Spinal cord (tissue), 10 donors: ENCODE measurements around the gene MIDN. TPM values are rescaled to one million over a fixed set of nuclear protein-coding genes. Genes with fewer than 3 reads are reported as not detected.
"Not testable (repeated sequence)": the region's sequence is repeated elsewhere in the genome, so short reads cannot be mapped to it uniquely, and the experiment has no call there.

Experiments used
- DNase-seq, 6 donors: peaks; one replicate each; pipeline versions ENCODE4 v3.0.0 to v3.0.0-alpha.2; 2013 to 2015; ENCODE audit warnings: low spot score in 6 of 6, low read depth in 4 of 6
- H3K27ac ChIP-seq: one replicate; pipeline ENCODE4 v1.5.1; 2013; ENCODE audit warnings: low read depth, low read length, control low read depth
- H3K27me3 ChIP-seq: one replicate; pipeline ENCODE4 v1.6.1; 2013; ENCODE audit warnings: low read length; ENCODE audit not compliant: control insufficient read depth, insufficient read depth
- H3K36me3 ChIP-seq: one replicate; pipeline ENCODE4 v1.6.1; 2013; ENCODE audit warnings: low read length; ENCODE audit not compliant: control insufficient read depth, insufficient read depth
- H3K4me1 ChIP-seq: one replicate; pipeline ENCODE4 v1.6.1; 2013; ENCODE audit warnings: low read length; ENCODE audit not compliant: control insufficient read depth, insufficient read depth
- H3K4me3 ChIP-seq: one replicate; pipeline ENCODE4 v1.5.1; 2013; ENCODE audit warnings: low read depth, low read length, control low read depth
- H3K9me3 ChIP-seq: one replicate; pipeline ENCODE4 v1.6.1; 2013; ENCODE audit warnings: low read length; ENCODE audit not compliant: control insufficient read depth, insufficient read depth
- WGBS: methylation state at CpG from one replicate; pipeline ENCODE4 v1.1.5; 2013; ENCODE audit warnings: missing lambda C conversion rate; ENCODE audit not compliant: insufficient coverage; 5-methylcytosine and 5-hydroxymethylcytosine counted together
- polyA plus RNA-seq, 2 donors: library from polyadenylated mRNA; unstranded; fragments of 120-200 nt; gene quantifications; one replicate each; pipeline ENCODE4 v1.2.1, GENCODE V29; 2013; ENCODE audit not compliant: insufficient read length in 2 of 2
- total RNA-seq, 2 donors: library from RNA; depleted of rRNA in 1 of 2; stranded (reverse); fragments of 120-200 nt in 1 of 2; fragments of >200 nt in 1 of 2; gene quantifications; one replicate each; pipeline versions ENCODE4 v1.2.3 to v1.2.4, GENCODE V29; 2013 to 2014
- donor health status: healthy.

Gene MIDN
- total and polyA plus RNA-seq, 4 donors, result 13.3 to 97.1 (median 54.6) TPM

- not testable (repeated sequence) for H3K27me3 ChIP-seq, H3K4me3 ChIP-seq, DNase-seq, H3K36me3 ChIP-seq, H3K9me3 ChIP-seq, H3K27ac ChIP-seq
- WGBS, result 94% methylated on average over 3 of the region's 9 CpGs
- H3K4me1 ChIP-seq, result peaks cover 25% of the 10 kb centered on the region
Observed at GRCh38 chr19:1305354-1305753, 57.0 kb downstream of the MIDN start.

GRCh38 chr19:1307320-1307719 is 58.9 kb downstream of the MIDN start:
- no peak for DNase-seq
- H3K27ac ChIP-seq, result no peak overlapping the region
- H3K9me3 ChIP-seq, result no peaks in the 10 kb centered on the region
- peaks cover 11% of the 10 kb centered on the region for H3K36me3 ChIP-seq
- H3K27me3 ChIP-seq, result no peaks in the 10 kb centered on the region
- 96% methylated on average over 35 of the region's 38 CpGs for WGBS
- no peak overlapping the region for H3K4me3 ChIP-seq
- peaks cover 19% of the 10 kb centered on the region for H3K4me1 ChIP-seq

GRCh38 chr19:1307755-1308303 is 59.4 kb downstream of the MIDN start:
- H3K27me3 ChIP-seq, result no peaks in the 10 kb centered on the region
- no peak overlapping the region for H3K27ac ChIP-seq
- H3K4me3 ChIP-seq, result no peak overlapping the region
- no peak for DNase-seq
- H3K36me3 ChIP-seq, result peaks cover 11% of the 10 kb centered on the region
- 95% methylated on average over 17 of the region's 20 CpGs for WGBS
- peaks cover 14% of the 10 kb centered on the region for H3K4me1 ChIP-seq
- H3K9me3 ChIP-seq, result no peaks in the 10 kb centered on the region

GRCh38 chr19:1308718-1309117 is 60.3 kb downstream of the MIDN start:
- 85% methylated on average over 3 of the region's 11 CpGs for WGBS
- no peak overlapping the region for H3K27ac ChIP-seq
- DNase-seq, result no peak
- peaks cover 11% of the 10 kb centered on the region for H3K4me1 ChIP-seq
- H3K36me3 ChIP-seq, result peaks cover 15% of the 10 kb centered on the region
- no peak overlapping the region for H3K4me3 ChIP-seq
- H3K27me3 ChIP-seq, result no peaks in the 10 kb centered on the region
- H3K9me3 ChIP-seq, result no peaks in the 10 kb centered on the region

Other genes starting within 250 kb of the MIDN start
- under 1 TPM; 0.22 to 0.30 TPM for gene GRIN3B, start 248.2 kb upstream of the MIDN start, total RNA-seq
- gene GRIN3B, start 248.2 kb upstream of the MIDN start, polyA plus RNA-seq, result 1 to 10 TPM; 1.3 to 1.5 TPM
- 10 to 100 TPM; 32.7 to 97.4 TPM for gene TMEM259, start 227.5 kb upstream of the MIDN start, total RNA-seq
- 100 to 1,000 TPM; 163 to 191 TPM for gene TMEM259, start 227.5 kb upstream of the MIDN start, polyA plus RNA-seq
- gene RNU6-2, start 227.1 kb upstream of the MIDN start, total RNA-seq, result not detected
- gene RNU6-2, start 227.1 kb upstream of the MIDN start, polyA plus RNA-seq, result not detected
- 10 to 100 TPM; 26.3 to 43.4 TPM for gene CNN2, start 222.0 kb upstream of the MIDN start, total RNA-seq
- gene CNN2, start 222.0 kb upstream of the MIDN start, polyA plus RNA-seq, result 10 to 100 TPM; 35.7 to 40.3 TPM
- gene ABCA7, start 208.5 kb upstream of the MIDN start, total RNA-seq, result 10 to 100 TPM in 1 of 2 donors, 1 to 10 TPM in 1; 9.4 to 14.5 TPM
- 10 to 100 TPM; 16.8 to 23.7 TPM for gene ABCA7, start 208.5 kb upstream of the MIDN start, polyA plus RNA-seq
- 1 to 10 TPM; 5.1 to 7.3 TPM for gene ARHGAP45, start 181.4 kb upstream of the MIDN start, total RNA-seq
- 10 to 100 TPM; 16.9 to 17.4 TPM for gene ARHGAP45, start 181.4 kb upstream of the MIDN start, polyA plus RNA-seq
- gene POLR2E, start 153.2 kb upstream of the MIDN start, total RNA-seq, result 10 to 100 TPM; 53.1 to 93.3 TPM
- gene POLR2E, start 153.2 kb upstream of the MIDN start, polyA plus RNA-seq, result 100 to 1,000 TPM; 219 to 221 TPM
- 100 to 1,000 TPM; 123 to 287 TPM for gene GPX4, start 144.6 kb upstream of the MIDN start, total RNA-seq
- gene GPX4, start 144.6 kb upstream of the MIDN start, polyA plus RNA-seq, result 100 to 1,000 TPM; 442 to 452 TPM
- gene SBNO2, start 74.3 kb upstream of the MIDN start, total RNA-seq, result 10 to 100 TPM in 1 of 2 donors, 1 to 10 TPM in 1; 7.2 to 10.5 TPM
- gene SBNO2, start 74.3 kb upstream of the MIDN start, polyA plus RNA-seq, result 10 to 100 TPM; 12.9 to 17.9 TPM
- gene STK11, start 42.8 kb upstream of the MIDN start, total RNA-seq, result 10 to 100 TPM; 35.4 to 60.0 TPM
- gene STK11, start 42.8 kb upstream of the MIDN start, polyA plus RNA-seq, result 10 to 100 TPM; 57.5 to 66.6 TPM
- gene CBARP, start 10.6 kb upstream of the MIDN start, total RNA-seq, result 1 to 10 TPM; 2.7 to 4.6 TPM
- gene CBARP, start 10.6 kb upstream of the MIDN start, polyA plus RNA-seq, result 10 to 100 TPM; 35.4 to 38.6 TPM
- gene ATP5F1D, start 6.8 kb upstream of the MIDN start, total RNA-seq, result 10 to 100 TPM; 17.4 to 90.8 TPM
- 100 to 1,000 TPM; 198 to 219 TPM for gene ATP5F1D, start 6.8 kb upstream of the MIDN start, polyA plus RNA-seq
- gene CIRBP, start 20.7 kb downstream of the MIDN start, total RNA-seq, result 100 to 1,000 TPM; 323 to 565 TPM
- gene CIRBP, start 20.7 kb downstream of the MIDN start, polyA plus RNA-seq, result 100 to 1,000 TPM; 684 to 821 TPM
- 10 to 100 TPM in 1 of 2 donors, 1 to 10 TPM in 1; 3.7 to 21.3 TPM for gene FAM174C, start 26.9 kb downstream of the MIDN start, total RNA-seq
- 10 to 100 TPM; 29.2 to 32.9 TPM for gene FAM174C, start 26.9 kb downstream of the MIDN start, polyA plus RNA-seq
- 1 to 10 TPM; 2.1 to 4.5 TPM for gene EFNA2, start 37.3 kb downstream of the MIDN start, total RNA-seq
- 10 to 100 TPM; 17.0 to 18.7 TPM for gene EFNA2, start 37.3 kb downstream of the MIDN start, polyA plus RNA-seq
- gene NDUFS7, start 135.3 kb downstream of the MIDN start, total RNA-seq, result 10 to 100 TPM; 43.0 to 98.8 TPM
- 100 to 1,000 TPM; 149 to 164 TPM for gene NDUFS7, start 135.3 kb downstream of the MIDN start, polyA plus RNA-seq
- gene GAMT, start 153.0 kb downstream of the MIDN start, total RNA-seq, result 10 to 100 TPM; 15.5 to 30.1 TPM
- gene GAMT, start 153.0 kb downstream of the MIDN start, polyA plus RNA-seq, result 10 to 100 TPM; 77.0 to 81.2 TPM
- 10 to 100 TPM; 22.1 to 47.6 TPM for gene DAZAP1, start 159.0 kb downstream of the MIDN start, total RNA-seq
- gene DAZAP1, start 159.0 kb downstream of the MIDN start, polyA plus RNA-seq, result 10 to 100 TPM; 64.5 to 84.4 TPM
- gene RPS15, start 189.8 kb downstream of the MIDN start, total RNA-seq, result 100 to 1,000 TPM; 243 to 719 TPM
- gene RPS15, start 189.8 kb downstream of the MIDN start, polyA plus RNA-seq, result 100 to 1,000 TPM; 789 to 822 TPM
- 10 to 100 TPM; 46.3 to 82.4 TPM for gene APC2, start 201.5 kb downstream of the MIDN start, total RNA-seq
- gene APC2, start 201.5 kb downstream of the MIDN start, polyA plus RNA-seq, result 100 to 1,000 TPM; 168 to 190 TPM
- 10 to 100 TPM; 15.6 to 36.1 TPM for gene C19orf25, start 230.6 kb downstream of the MIDN start, total RNA-seq
- gene C19orf25, start 230.6 kb downstream of the MIDN start, polyA plus RNA-seq, result 10 to 100 TPM; 45.2 to 45.6 TPM
- gene PCSK4, start 241.8 kb downstream of the MIDN start, total RNA-seq, result 1 to 10 TPM; 2.2 to 5.9 TPM
- gene PCSK4, start 241.8 kb downstream of the MIDN start, polyA plus RNA-seq, result 10 to 100 TPM; 12.6 to 14.4 TPM
- 1 to 10 TPM; 3.3 to 4.5 TPM for gene REEP6, start 242.6 kb downstream of the MIDN start, total RNA-seq
- gene REEP6, start 242.6 kb downstream of the MIDN start, polyA plus RNA-seq, result 10 to 100 TPM; 13.1 to 13.3 TPM